Gastroesophageal sphincter (tissue), 3 donors: ENCODE results near the gene EIF4B.

Experiments
- CTCF ChIP-seq, 4 experiments: fragments of 200-600 bp in 2 of 4; fragments of 450-650 bp in 2 of 4; sonication (generic) in 1 of 4; IDR thresholded peaks; one replicate each; pipeline ENCODE4 v1.5.1; 2017 to 2019; ENCODE audit warnings: antibody characterized with exemption in 4 of 4, mild to moderate bottlenecking in 2 of 4, moderate library complexity in 2 of 4
- EP300 ChIP-seq: sonication (generic); formaldehyde crosslinking; IDR thresholded peaks from one replicate; pipeline ENCODE4 v1.6.1; 2017; ENCODE audit warnings: antibody characterized with exemption, mild to moderate bottlenecking
- POLR2A ChIP-seq, 2 donors: fragments of 450-650 bp; IDR thresholded peaks; one replicate each; pipeline ENCODE4 v1.6.1; 2017; ENCODE audit warnings: antibody characterized with exemption in 2 of 2, mild to moderate bottlenecking in 2 of 2, moderate library complexity in 1 of 2
- POLR2AphosphoS5 ChIP-seq: sonication (generic); formaldehyde crosslinking; IDR thresholded peaks from one replicate; pipeline ENCODE4 v1.6.1; 2017; ENCODE audit warnings: antibody characterized with exemption

- TF ChIP-seq EP300 (no peak), CTCF (IDR thresholded peaks at IDR 0.05) (no peak), POLR2A (IDR thresholded peaks at IDR 0.05) (no peak), POLR2AphosphoS5 (no peak)
Observed at GRCh38 chr12:53086361-53086760, 80.1 kb downstream of the EIF4B start.
